ENCODE results near the gene NCAM2.

Gene NCAM2

DNA sequence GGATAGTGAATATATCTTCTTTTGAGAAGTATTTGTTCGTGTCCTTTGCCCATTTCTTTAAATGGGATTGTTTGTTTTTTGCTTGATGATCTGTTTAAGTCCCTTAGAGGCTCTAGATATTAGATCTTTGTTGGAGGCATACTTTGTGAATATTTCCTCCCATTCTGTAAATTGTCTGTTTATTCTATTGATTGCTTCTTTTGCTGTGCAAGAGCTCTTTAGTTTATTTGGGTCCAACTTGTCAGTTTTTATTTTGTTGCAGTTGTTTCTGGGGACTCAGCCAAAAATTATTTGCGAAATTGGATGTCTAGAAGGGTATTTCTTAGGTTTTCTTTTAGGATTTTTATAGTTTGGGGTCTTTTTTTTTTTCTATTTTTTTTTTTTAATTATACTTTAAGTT, 302.8 kb downstream of the NCAM2 start:
- H3K36me3 ChIP-seq (ENCODE audit: control insufficient read depth in 2 of 2, insufficient read depth in 1 of 2, low read length in 2 of 2), result no peaks in the 10 kb centered on the region
- no peaks in the 10 kb centered on the region for H3K4me1 ChIP-seq (ENCODE audit: control insufficient read depth, insufficient read depth, low read length)
- ChIA-PET CTCF (no interaction called here), POLR2A (no interaction called here)
- H3K9me3 ChIP-seq (ENCODE audit: control insufficient read depth, insufficient read depth, low read depth, low read length), result no peaks in the 10 kb centered on the region
- TF ChIP-seq ZNF214 (tag by site-specific recombination; IDR thresholded peaks at IDR 0.05; ENCODE audit: borderline replicate concordance), result no peak
- TF ChIP-seq ZBTB8A (tag by site-specific recombination; IDR thresholded peaks at IDR 0.05), result no peak
- TF ChIP-seq, protein P1, sequence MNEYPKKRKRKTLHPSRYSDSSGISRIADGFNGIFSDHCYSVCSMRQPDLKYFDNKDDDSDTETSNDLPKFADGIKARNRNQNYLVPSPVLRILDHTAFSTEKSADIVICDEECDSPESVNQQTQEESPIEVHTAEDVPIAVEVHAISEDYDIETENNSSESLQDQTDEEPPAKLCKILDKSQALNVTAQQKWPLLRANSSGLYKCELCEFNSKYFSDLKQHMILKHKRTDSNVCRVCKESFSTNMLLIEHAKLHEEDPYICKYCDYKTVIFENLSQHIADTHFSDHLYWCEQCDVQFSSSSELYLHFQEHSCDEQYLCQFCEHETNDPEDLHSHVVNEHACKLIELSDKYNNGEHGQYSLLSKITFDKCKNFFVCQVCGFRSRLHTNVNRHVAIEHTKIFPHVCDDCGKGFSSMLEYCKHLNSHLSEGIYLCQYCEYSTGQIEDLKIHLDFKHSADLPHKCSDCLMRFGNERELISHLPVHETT (tag by site-specific recombination; IDR thresholded peaks at IDR 0.05), result no peak
- TF ChIP-seq, protein P2, sequence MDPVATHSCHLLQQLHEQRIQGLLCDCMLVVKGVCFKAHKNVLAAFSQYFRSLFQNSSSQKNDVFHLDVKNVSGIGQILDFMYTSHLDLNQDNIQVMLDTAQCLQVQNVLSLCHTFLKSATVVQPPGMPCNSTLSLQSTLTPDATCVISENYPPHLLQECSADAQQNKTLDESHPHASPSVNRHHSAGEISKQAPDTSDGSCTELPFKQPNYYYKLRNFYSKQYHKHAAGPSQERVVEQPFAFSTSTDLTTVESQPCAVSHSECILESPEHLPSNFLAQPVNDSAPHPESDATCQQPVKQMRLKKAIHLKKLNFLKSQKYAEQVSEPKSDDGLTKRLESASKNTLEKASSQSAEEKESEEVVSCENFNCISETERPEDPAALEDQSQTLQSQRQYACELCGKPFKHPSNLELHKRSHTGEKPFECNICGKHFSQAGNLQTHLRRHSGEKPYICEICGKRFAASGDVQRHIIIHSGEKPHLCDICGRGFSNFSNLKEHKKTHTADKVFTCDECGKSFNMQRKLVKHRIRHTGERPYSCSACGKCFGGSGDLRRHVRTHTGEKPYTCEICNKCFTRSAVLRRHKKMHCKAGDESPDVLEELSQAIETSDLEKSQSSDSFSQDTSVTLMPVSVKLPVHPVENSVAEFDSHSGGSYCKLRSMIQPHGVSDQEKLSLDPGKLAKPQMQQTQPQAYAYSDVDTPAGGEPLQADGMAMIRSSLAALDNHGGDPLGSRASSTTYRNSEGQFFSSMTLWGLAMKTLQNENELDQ (tag by site-specific recombination; IDR thresholded peaks at IDR 0.05; ENCODE audit: low read depth), result no peak
- TF ChIP-seq, protein P3, sequence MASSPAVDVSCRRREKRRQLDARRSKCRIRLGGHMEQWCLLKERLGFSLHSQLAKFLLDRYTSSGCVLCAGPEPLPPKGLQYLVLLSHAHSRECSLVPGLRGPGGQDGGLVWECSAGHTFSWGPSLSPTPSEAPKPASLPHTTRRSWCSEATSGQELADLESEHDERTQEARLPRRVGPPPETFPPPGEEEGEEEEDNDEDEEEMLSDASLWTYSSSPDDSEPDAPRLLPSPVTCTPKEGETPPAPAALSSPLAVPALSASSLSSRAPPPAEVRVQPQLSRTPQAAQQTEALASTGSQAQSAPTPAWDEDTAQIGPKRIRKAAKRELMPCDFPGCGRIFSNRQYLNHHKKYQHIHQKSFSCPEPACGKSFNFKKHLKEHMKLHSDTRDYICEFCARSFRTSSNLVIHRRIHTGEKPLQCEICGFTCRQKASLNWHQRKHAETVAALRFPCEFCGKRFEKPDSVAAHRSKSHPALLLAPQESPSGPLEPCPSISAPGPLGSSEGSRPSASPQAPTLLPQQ (tag by site-specific recombination; IDR thresholded peaks at IDR 0.05), result no peak
- TF ChIP-seq ZNF169 (tag by site-specific recombination; IDR thresholded peaks at IDR 0.05), result no peak
- TF ChIP-seq ZNF416 (tag by site-specific recombination; IDR thresholded peaks at IDR 0.05), result no peak
- TF ChIP-seq ZNF501 (tag by site-specific recombination; IDR thresholded peaks at IDR 0.05), result no peak
- no peak for TF ChIP-seq ZNF785 (tag by site-specific recombination; IDR thresholded peaks at IDR 0.05)
- TF ChIP-seq HOXA7 (CRISPR knock-in tag; IDR thresholded peaks at IDR 0.05; ENCODE audit: borderline replicate concordance), result no peak
- no peak overlapping the region for H3K27ac ChIP-seq (ENCODE audit: extremely low read depth, low read depth, low read length)
- H3K4me3 ChIP-seq (ENCODE audit: low read depth, low read length), result no peak overlapping the region

DNA sequence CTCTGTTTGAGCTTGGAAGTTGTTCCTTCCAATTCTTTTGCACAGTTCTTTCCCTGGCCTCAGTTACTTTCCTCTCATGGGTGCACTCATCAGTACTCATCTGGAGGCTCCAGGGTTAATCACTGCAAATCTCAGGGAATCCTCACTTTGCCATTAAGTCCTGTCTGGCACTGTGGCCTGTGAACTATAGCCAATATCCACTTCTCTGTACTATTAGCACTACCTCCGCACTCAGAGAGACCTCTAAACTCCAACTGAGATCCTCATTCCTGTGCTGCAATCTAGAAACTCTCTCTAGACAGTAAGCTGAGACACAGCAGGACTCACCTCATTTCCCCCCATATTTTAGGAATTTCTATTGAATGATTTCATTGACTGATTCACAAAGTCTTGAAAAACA, 311.3 kb downstream of the NCAM2 start:
- ChIA-PET CTCF (no interaction called here), POLR2A (no interaction called here)
- Histone ChIP-seq H3K4me1 (ENCODE audit: control insufficient read depth, insufficient read depth, low read length) (no peaks in the 10 kb centered on the region), H3K4me3 (ENCODE audit: low read depth, low read length) (no peak overlapping the region), H3K27ac (ENCODE audit: extremely low read depth, low read depth, low read length) (no peak overlapping the region), H3K9me3 (ENCODE audit: control insufficient read depth, insufficient read depth, low read depth, low read length) (no peaks in the 10 kb centered on the region), H3K36me3 (ENCODE audit: control insufficient read depth in 2 of 2, insufficient read depth in 1 of 2, low read length in 2 of 2) (no peaks in the 10 kb centered on the region)
- TF ChIP-seq ZNF626 (tag by site-specific recombination; IDR thresholded peaks at IDR 0.05) (no peak), ZNF561 (tag by site-specific recombination; IDR thresholded peaks at IDR 0.05; ENCODE audit: borderline replicate concordance) (no peak), ZNF560 (tag by site-specific recombination; IDR thresholded peaks at IDR 0.05; ENCODE audit: borderline replicate concordance) (no peak), ZNF16 (tag by site-specific recombination; IDR thresholded peaks at IDR 0.05; ENCODE audit: low read depth) (no peak), ZNF571 (tag by site-specific recombination; IDR thresholded peaks at IDR 0.05) (no peak), SALL2 (tag by site-specific recombination; IDR thresholded peaks at IDR 0.05; ENCODE audit: borderline replicate concordance) (no peak), ZFP37 (tag by site-specific recombination; IDR thresholded peaks at IDR 0.05) (no peak), ZNF707 (tag by site-specific recombination; IDR thresholded peaks at IDR 0.05) (no peak), ZNF366 (tag by site-specific recombination; conservative IDR thresholded peaks at IDR 0.05) (no peak), ZNF23 (tag by site-specific recombination; IDR thresholded peaks at IDR 0.05; ENCODE audit: borderline replicate concordance) (no peak), SCRT1 (tag by site-specific recombination; IDR thresholded peaks at IDR 0.05; ENCODE audit: borderline replicate concordance) (no peak), ZNF792 (tag by site-specific recombination; IDR thresholded peaks at IDR 0.05) (no peak), GLIS2 (tag by site-specific recombination; IDR thresholded peaks at IDR 0.05) (no peak), ZNF629 (tag by site-specific recombination; IDR thresholded peaks at IDR 0.05) (no peak), ZNF155 (tag by site-specific recombination; IDR thresholded peaks at IDR 0.05) (no peak), ZNF391 (tag by site-specific recombination; IDR thresholded peaks at IDR 0.05; ENCODE audit: borderline replicate concordance, low read depth) (no peak), ZNF157 (tag by site-specific recombination; IDR thresholded peaks at IDR 0.05) (no peak)
- TF ChIP-seq, protein P4, sequence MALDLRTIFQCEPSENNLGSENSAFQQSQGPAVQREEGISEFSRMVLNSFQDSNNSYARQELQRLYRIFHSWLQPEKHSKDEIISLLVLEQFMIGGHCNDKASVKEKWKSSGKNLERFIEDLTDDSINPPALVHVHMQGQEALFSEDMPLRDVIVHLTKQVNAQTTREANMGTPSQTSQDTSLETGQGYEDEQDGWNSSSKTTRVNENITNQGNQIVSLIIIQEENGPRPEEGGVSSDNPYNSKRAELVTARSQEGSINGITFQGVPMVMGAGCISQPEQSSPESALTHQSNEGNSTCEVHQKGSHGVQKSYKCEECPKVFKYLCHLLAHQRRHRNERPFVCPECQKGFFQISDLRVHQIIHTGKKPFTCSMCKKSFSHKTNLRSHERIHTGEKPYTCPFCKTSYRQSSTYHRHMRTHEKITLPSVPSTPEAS (tag by site-specific recombination; IDR thresholded peaks at IDR 0.05), result no peak
- TF ChIP-seq, protein P3 (tag by site-specific recombination; IDR thresholded peaks at IDR 0.05), result no peak
